Endometrial microvascular endothelial cells (primary cell): ENCODE data around the gene VRK3. TPM values are rescaled to one million over a fixed set of nuclear protein-coding genes. Genes with fewer than 3 reads are reported as not detected.
"Not testable (repeated sequence)": the region's sequence is repeated elsewhere in the genome, so short reads cannot be mapped to it uniquely, and the experiment has no call there.

Source experiments
- in situ Hi-C: cut with HindIII; loops from 2 replicates; pipeline ENCODE4 v1.10.0; 2017; ENCODE audit warnings: low sequenced_read_pairs, low pct_unique_long_range_greater_than_20kb; ENCODE audit errors: inconsistent ontology term
- total RNA-seq: library from RNA; depleted of rRNA; stranded (reverse); fragments of >200 nt; gene quantifications from one replicate; pipeline ENCODE4 v1.2.3, GENCODE V29; 2015; ENCODE audit errors: inconsistent ontology term

The VRK3 gene
- total RNA-seq, 1 donor from 2014 or later, result 44.6 TPM

DNA sequence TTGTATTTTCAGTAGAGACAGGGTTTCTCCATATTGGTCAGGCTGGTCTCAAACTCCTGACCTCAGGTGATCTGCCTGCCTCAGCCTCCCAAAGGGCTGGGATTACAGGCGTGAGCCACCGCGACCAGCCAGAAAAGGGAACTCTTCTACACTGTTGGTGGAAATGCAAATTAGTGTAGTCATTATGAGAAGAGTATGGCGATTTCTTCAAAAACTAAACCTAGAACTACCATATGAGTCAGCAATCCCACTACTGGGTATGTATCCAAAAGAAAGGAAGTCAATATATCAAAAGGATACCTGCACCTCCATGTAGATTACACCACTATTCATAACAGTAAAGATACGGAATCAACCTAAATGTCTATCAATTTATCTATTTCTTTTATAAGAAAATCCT is 80.6 kb downstream of the VRK3 start:
- in situ Hi-C loops, result not testable (repeated sequence)

DNA sequence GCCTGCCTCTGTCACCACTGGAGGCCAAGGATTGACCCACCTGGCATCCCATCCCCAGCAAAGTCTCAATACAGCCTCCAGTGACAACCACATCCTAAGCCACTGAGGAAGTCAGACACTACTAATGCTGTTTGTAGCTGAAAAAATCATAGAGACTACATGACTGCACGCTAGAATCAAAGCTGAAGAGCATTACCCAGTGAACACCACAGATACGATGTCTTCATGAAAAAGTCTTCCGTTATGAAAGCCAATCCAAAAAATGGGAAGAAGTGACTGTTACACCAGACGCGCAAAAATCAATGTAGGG is 84.7 kb downstream of the VRK3 start:
- in situ Hi-C loops, result no loop called here

DNA sequence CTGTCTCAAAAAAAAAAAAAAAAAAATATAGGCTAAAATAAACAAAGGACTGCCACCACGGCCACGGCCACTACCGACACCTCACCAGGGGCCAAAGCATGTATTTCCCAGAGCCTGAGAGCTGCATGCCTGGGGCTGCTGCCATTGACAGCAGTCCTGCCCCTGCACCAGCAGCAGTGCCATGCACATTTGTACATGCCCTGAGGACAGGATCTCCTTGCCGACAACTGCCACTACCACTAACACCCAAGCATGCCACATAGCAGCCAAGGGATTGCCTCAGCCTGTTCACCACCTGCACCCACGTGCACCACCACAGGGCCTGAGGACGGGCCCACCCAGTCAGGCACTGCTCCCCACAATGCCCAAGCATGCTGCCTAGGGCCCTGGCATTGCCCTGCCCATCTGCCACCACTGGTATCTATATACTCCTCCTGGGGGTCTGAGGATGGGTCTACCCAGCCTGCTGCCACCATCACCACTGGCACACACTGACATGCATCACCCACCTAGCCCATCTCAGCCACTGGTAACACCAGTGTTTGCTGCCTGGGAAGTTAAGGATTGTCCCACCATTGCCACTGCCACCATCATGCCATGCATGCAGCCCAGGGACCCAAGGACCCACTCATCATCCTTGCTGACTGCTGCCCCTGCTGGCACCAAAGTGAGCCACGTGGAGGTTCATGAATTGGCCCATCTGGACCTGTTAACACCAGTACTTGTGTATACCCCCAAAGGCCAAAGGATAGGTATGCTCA is 85.3 kb downstream of the VRK3 start:
- in situ Hi-C loops, result no loop called here

DNA sequence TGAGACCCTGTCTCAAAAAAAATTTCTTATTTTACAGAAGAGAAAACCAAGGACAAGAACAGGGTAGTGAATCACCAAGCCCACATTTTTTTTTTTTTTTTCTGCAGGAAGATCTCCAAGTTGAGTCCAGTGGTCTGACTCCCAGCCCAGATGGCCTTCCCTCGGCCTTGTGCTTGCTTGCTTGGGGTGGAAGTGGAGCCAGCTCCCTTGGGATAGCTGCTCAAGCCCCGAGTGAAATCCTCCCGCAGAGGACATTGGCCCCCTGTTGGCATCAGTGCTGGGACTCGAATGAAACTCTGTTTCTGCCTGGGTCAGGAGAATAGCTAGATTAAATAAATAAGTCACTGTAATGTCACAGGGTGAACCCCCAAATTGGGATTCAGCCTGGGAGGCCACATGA is 86.5 kb downstream of the VRK3 start:
- in situ Hi-C loops, result no loop called here

DNA sequence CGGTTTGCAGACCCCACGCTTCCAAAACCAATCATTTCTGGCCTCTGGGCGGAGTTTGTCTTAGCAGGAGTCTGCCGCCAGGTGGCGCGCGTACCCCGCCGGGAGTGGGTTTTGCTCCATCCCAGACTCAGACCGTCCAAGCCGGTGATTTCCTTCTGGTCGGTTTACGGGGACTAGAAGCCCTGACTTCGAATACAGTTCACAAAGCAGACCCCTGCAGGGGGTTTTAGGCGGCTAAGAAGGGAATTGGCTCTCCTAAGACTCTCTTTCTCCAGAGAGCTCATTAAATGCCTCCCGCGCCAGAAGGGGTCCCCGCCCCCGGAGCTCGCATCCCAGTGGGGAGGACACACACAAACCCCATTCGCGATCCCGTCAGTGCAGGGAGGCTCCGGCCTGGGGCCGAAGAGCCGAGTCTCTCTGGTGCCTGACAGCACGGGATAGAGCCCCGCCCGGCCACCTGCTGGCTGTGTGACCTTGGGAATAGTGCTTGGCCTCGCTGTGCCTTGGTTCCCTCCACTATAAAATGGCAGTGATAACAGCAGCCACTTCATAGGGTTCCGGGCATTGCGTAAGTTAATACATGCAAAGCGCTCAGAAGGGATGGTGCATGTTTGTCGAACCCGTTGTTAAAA is 87.3 kb downstream of the VRK3 start:
- in situ Hi-C loops, result no loop called here

DNA sequence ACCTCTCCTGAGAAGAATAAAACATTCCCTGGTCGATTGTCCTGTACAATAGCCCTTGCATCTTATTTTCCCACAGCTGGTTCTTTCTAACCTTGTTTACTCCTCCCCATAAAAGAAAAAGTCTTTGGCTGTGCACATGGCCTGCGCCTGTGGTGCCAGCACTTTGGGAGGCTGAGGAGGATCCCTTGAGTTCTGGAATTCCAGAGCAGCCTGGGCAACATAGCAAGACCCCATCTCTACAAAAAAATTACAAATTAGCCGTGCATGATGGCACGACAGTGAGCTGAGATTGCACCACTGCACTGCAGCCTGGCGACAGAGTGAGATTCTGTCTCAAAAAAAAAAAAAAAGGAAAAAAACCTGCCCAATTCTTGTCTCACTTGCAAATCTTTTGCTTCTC is 88.6 kb downstream of the VRK3 start:
- in situ Hi-C loops, result no loop called here

DNA sequence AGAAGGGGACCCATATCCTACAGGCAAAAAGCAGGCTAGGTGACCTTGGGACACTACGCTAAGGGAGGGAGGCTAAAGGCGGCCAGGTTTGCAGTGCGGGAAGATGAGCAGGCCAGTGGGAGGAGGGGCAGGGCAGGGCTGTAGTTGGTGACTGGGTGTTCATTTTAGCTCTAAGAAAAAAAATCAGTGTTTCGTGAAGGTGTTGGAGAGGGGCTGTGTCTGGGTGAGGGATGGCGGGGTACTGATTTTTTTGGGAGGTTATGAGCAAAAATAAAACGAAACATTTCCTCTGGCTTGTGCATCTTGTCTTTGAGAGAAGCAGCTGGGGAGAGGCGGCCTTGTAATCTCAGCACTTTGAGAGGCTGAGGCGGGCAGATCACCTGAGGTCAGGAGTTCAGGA is 91.5 kb downstream of the VRK3 start:
- in situ Hi-C loops, result no loop called here

DNA sequence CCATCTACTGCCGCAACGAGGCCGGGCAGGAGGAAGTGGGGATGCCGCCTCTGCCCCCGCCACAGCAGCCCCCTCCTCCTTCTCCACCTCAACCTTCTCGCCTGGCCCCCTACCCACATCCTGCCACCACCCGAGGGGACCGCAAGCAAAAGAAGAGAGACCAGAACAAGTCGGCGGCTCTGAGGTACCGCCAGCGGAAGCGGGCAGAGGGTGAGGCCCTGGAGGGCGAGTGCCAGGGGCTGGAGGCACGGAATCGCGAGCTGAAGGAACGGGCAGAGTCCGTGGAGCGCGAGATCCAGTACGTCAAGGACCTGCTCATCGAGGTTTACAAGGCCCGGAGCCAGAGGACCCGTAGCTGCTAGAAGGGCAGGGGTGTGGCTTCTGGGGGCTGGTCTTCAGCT is 92.4 kb downstream of the VRK3 start:
- in situ Hi-C loops, result no loop called here

DNA sequence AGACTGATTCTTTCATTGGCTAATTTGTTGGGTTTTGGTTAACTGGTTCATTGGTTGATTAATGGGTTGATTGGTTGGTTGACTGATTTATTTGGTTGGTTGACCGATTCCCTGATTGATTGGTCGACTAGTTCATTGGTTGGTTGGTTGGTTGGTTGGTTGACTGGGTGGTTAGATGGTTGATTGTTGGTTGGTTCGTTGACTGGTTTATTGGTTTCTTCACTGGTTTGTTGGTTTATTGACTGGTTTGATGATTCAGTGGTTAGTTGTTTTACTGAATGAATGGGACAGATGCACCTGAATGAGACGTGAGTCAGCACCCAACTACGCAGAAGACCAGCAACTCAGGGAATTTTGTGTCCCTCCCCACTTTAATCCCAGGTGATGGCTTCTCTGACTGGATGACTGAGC is 93.1 kb downstream of the VRK3 start:
- in situ Hi-C loops, result no loop called here

DNA sequence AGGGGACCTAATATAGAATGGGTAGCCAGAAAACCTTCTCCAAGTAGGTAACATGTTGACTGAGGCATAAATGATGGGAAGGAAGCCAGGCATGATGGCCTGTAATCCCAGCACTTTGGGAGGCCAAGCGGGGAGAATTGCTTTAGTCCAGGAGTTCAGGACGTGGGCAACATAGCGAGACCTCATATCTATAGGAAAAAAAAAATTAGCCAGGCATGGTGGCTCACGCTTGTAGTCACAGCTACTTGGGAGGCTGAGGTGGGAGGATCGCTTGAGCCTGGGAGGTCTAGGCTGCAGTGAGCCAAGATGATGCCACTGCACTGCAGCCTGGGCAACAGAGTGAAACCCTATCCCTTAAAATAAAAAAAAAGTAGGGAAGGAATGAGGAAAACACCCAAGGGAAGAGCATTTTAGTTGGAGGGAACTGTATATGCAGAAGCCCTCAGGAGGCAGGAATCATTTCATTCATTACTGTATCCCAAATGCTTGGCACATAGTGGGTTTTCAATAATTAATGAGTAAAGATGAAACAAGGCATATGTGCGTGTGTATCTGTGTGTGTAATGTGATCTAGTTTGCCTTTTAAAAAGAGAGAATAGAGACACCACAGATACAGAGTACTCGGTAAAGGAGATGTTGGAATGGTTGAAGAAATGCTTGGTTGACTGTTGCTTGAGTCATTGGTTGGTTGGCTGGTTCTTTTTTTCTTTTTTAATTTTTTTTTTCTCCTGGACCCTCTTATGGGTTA is 93.7 kb downstream of the VRK3 start:
- in situ Hi-C loops, result no loop called here

DNA sequence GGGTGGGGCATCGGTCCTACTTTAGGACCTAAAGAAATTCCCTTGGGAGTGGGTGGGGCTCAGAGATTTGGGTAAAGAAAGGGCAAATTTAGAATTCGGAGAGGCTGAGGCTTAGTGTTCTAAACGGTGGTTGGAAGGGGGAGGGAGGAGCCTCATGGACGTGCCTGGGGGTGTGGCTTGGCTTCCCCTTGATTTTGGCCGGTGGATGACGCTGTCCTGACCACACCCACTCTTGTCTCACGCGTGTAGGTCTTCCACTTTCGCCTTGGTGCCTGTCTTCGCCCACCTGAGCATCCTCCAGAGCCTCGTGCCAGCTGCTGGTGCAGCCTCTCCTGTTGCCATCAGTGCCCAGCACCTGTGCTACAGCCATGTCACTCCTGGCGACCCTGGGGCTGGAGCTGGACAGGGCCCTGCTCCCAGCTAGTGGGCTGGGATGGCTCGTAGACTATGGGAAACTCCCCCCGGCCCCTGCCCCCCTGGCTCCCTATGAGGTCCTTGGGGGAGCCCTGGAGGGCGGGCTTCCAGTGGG is 94.6 kb downstream of the VRK3 start:
- in situ Hi-C loops, result no loop called here

DNA sequence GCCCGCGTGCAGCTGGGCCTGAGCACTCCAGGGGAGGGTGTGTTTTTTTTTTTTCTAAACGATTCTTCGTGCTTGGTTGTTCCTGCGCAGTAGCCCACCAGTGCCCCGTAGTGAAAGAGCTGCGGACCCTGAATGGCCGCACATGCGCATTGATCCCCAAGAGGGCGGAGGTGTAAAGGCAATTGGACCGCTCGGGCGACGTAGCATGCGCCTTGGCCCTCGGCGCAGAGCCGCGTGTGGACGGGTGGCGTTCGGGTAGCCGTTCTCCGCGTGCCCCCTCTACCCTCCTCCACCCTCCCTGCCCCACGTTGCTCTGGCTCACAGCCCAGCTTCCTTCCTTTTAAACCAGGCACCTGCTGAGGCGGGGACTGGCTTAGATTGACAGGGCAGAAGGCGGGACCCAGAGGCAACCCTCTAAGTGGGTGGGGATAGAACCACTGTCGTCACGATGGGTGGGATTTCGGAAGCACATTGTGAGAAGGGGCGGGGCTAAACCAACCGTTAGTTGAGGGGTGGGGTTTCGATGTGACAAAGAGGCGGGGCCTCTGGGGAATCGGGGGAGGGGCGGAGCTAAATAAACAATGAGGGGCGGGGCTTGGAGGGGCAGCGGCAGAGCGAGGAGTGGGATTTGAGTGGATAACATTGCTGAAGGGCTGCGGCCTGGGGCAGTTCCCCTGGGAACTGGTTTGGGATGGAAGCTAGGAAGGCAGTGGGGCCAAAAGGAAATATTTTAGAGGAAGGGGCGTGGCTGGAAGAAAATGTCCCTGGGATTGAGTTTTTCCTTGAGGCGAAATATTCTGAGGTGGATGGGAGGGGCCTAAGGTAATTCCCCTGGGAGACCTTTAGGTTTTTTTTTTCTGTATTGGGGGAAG is 95.3 kb downstream of the VRK3 start:
- in situ Hi-C loops, result no loop called here

DNA sequence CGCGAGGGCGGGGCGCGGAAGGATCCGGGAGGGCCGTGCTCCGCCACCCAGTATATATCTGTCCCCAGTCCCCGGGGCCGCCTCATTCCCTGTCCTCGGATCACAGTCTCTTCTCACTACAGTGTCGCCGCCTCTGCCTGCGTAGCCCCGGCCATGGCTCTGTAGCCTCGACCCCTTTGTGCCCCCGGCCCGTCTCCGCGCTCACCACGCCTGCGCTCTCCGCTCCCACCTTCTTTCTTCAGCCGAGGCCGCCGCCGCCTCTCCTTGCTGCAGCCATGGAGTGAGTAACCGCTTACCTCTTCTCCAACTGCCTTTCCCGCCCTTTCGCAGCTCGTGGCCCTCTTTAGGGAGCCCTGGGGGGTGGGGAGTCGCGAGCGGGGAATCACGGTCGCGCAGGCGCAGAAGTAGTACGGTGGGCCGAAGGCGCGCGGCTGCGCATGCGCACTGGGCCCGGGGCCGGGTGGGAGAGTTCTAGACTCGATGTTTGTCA is 96.0 kb downstream of the VRK3 start, which contains the start of the genes ATF5 and NUP62:
Gene ATF5 (plus strand): TSS at position 85 of the 490 bp plus-strand sequence. CDS start 1,646 bp downstream, outside the sequence.
Gene NUP62 (minus strand): TSS at position 384 of the 490 bp plus-strand sequence. CDS start 19,697 bp downstream, outside the sequence.
- in situ Hi-C loops, result no loop called here

DNA sequence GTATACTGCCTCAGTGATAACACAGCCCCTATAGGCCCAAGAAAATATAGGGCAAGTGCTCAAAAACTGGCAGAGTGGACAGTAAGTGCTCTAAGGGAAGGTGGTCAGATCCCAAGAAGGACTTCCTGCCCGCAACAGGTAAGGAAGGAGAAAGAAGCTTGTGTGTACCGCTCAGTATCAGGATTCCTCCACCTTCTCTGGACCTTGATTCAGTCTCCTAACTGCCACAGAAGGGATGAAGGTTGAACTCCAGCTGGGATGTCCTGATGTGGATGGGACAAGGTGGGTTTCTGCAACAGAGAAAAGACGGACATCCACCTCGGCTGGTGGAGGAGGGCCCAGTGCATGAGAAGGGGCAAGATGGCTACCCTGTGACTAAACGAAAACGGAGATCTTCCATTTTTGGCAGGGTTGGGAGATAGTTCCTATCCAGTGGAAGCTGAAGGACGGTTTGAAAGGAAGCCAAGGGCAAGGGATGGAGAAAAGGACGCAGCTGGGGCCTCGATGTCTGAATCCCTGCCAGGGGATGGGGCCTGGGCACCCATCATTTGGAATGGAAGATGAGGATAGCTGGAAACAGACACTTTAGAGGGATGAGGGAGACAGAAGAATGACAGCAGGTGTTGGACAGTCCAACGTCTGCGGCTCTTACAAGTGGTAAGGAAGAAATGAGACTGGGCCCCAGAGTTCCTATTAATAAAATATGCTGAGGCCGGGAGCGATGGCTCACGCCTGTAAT is 97.5 kb downstream of the VRK3 start:
- in situ Hi-C loops, result no loop called here

DNA sequence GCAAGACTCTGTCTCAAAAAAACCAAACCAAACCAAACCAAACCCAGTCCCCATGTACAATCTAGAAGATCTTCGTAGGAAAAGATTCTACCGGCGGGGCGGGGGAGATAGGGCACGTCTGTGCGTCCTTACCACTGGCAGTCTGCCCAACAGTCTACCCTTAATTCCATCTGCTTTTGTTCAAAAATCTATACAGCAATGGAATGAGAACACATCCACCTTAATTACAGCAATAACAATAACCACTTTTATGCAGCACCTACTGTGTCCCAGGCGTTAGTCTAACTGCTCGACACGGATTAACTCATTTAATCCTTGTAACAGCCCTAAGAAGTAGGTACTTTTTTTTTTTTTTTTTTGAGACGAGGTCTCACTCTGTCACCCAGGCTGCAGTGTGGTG is 98.7 kb downstream of the VRK3 start:
- in situ Hi-C loops, result no loop called here
